GM18861 (cell line): ENCODE data around the gene MPHOSPH9.
"Not testable (repeated sequence)": the region's sequence is repeated elsewhere in the genome, so short reads cannot be mapped to it uniquely, and the experiment has no call there.

Experiments used
- ATAC-seq: cut with Tn5 transposase; IDR thresholded peaks from one replicate; pipeline ENCODE4 v1.9.1; 2021; ENCODE audit not compliant: unreplicated experiment

MPHOSPH9 gene

DNA sequence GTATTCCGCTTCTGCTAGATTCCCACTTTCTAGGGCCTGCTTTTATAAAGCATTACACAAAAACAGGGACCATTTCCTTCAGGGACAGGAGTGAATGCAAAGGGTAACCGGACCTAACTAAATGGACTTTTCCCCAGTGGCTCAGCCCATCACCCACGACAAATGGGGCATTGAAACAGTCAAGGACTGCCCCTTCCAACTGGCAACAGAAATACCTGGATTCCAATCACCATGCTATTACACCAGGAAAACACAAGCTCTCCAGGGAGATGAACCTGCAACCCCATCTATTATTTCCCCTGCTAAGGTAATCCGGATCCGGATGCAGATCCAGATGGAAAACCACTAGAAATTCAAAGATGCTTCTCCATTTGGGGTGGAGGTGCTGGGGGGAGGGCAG lies 1.0 kb downstream of the MPHOSPH9 start:
- no peak for ATAC-seq

DNA sequence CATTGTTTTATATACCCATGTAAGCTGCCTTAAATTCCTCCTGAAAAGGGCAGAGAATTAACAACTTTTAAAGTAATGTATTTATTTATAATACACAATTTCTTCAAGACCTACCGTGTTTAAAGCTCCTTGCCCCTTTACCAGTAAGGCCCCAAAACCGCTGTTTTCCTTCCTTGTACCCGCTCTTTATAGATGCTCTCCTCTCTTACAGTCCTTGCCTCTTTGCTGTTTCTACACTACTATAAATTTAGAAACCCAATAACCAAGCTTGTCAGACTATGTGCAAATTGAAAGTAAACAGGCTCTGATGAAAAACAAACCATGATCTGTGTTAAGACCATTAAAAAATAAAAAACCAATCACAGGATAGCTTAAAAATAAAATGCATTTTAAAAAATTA lies 3.9 kb downstream of the MPHOSPH9 start:
- ATAC-seq, result no peak

DNA sequence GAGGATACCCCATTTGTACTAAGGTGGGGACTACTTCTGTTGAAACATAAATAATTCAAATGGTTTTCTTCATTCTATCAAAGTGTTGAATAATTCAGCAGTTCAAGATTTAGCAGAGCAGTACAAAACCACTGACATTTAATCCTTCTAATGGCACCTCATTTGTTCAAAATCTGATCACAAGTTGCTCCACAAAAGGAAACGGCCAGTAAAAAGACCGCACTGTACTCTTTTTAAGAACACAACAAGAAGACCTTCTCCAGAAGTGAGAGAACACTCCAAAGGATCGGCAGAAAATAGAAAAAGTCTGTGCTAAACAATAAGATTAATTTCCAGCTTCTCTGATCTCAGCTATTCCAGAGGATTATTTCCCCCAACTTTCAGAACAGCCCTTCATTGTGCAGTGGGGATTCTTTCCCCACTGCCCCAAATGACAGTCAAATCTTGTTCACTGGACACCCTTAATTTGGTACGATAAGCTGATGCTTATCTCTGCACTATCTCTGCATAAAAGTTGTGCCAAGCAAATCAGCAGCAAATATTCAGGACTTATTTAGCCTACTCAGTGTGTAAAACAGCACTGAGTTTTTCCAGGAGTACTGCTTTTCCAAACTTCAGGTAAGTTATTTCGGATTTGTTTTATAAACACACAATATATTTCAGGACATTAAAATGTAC lies 5.2 kb downstream of the MPHOSPH9 start:
- no peak for ATAC-seq

DNA sequence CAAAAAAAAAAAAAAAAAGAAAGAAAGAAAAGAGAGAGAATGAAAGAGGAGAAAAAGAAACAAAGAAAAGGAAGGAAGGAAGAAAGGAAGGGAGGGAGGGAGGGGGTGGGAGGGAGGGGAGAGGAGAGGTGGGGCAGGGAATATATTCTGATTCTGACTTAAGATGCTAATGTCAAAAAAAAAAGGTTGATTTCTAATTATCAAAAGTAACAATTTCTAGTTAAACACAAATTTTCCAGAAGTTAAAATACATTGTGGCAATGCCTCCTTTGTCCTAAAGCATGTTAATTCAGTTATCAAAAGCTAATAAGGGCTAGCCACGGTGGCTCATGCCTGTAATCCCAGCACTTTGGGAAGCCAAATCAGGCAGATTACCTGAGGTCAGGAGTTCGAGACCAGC lies 7.5 kb downstream of the MPHOSPH9 start:
- no peak for ATAC-seq

DNA sequence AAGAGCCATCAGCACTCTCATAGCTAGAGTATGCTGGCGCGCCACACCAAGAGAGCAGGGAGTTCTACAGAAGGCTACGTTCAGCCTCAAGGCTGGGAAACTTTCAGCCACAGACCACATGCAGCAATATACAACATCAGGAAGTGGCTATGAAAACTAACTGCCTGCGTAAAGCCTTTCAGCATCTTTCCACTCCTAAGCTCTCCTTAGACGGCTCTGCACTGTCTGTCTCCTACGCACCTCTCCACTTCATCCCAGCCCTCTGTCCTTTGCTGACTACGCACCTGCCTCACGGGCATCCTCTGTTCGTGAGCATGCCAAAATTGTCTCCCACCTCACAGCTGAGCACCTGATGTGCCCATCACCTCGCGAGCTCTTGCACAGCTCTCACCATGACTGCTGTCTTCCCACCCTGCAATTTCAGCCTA lies 9.7 kb downstream of the MPHOSPH9 start:
- no peak for ATAC-seq

- ATAC-seq, result not testable (repeated sequence)
These were observed 25.1 kb downstream of the MPHOSPH9 start for GRCh38 chr12:123207815-123208214.

DNA sequence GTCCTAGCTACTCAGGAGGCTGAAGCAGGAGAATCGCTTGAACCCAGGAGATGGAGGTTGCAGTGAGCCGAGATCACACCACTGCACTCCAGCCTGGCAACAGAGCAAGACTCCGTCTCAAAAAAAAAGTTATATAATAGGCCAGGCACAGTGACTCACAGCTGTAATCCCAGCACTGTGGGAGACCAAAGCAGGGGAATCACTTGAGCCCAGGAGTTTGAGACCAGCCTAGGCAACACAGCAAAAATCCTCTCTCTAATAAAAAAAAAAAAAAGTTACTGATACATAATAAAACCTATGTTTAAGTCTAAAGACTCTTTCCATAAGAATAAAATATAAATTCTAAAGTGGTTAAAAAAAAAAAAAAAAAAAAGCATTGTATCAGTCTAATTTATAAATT lies 26.1 kb downstream of the MPHOSPH9 start:
- ATAC-seq, result not testable (repeated sequence)

GRCh38 chr12:123200414-123200813 lies 32.5 kb downstream of the MPHOSPH9 start:
- no peak for ATAC-seq

GRCh38 chr12:123199936-123200335 lies 33.0 kb downstream of the MPHOSPH9 start:
- no peak for ATAC-seq

GRCh38 chr12:123187637-123188036 lies 45.3 kb downstream of the MPHOSPH9 start:
- no peak for ATAC-seq

DNA sequence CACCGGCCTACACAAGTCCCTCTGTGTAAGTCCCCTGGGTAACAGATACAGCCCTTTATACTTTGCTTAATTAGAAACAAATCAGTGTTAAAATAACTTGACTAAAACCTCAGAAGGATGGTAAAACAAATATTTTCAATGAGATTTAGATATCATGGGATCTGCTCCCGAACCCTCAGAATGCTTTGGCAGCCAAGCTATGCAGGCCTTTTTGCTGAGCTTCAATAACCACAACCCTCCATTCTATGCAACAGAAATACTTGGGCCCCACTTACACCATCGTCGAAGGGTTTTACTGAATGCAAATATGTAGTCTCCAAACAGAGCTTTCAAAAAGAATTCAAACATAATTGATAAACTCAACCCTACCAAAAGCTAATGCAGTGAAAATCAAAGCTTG lies 52.8 kb downstream of the MPHOSPH9 start:
- ATAC-seq, result no peak

DNA sequence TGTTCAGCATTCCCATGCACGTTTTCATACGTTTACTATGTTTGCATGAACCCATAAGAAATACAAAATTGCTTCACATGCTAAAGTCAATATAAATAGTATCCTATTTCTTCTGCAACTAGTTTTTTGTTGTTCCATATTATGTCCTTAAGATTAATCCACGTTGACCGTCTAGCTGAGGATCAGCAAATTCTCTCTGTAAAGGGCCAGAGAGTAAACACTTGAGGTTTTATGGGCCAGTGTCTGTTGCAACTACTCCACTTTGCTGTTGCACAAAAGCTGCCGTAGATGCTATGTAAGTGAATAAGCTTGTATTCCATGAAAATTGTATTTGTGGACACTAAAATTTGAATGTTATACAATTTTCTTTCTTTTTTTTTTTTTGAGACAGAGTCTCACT lies 61.0 kb downstream of the MPHOSPH9 start:
- no peak for ATAC-seq

DNA sequence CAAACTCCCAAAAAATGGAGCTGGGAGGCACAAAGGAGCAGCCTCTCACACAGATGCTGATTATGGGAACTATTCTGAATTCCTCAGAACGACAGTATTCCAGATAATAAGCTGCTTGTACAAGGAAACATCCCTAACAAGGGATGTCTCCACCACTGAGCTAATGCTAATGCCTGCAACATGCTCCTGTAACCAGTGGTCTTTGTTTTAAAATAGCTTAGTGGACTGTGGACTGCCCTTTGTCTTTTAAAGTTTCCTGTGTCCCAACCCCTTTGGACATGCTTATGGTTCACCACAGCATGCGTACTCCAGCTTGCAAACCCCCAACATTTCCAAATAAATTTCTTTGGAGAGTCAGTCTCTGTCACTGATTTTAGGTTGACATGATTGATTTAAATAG lies 65.6 kb downstream of the MPHOSPH9 start:
- no peak for ATAC-seq

DNA sequence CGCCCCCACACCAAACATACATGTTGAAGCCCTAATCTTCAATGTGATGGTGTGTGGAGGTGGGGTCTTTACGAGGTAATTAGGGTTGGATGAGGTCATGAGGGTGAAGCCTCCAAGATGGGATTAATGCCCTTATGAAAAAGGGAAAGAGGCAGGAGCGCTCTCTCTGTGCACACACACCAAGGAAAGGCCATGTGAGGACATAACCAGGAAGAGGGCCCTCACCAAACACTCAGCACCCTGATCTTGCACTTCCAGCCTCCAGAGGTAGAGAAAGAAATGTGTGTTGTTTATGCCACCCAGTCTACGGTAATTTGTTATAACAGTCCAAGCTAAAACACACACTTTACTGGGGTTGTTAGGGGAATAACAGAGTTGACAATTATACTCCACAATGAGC lies 67.4 kb downstream of the MPHOSPH9 start:
- no peak for ATAC-seq

- ATAC-seq, result no peak
These were observed 68.2 kb downstream of the MPHOSPH9 start for GRCh38 chr12:123164710-123165261.

DNA sequence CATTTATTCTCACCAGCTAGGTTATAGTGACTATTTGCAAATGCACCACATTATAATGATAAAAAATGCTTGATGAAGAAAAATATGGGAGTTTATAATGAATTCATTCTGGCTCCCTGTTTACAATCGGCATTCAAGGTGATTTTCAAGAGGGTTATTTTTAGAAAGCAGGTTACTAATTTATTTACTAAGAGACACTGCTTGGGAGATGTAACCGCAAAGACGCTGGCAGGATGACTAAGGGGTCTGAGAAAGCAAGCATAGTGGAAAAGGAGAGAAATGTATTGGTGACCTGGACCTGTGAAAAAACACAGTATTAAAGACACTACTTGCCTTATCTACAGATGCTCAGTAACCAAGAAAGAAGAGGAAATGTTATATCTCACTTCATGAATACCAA lies 68.7 kb downstream of the MPHOSPH9 start:
- ATAC-seq, result no peak

- ATAC-seq, result no peak
These were observed 69.7 kb downstream of the MPHOSPH9 start for GRCh38 chr12:123163227-123163626.

DNA sequence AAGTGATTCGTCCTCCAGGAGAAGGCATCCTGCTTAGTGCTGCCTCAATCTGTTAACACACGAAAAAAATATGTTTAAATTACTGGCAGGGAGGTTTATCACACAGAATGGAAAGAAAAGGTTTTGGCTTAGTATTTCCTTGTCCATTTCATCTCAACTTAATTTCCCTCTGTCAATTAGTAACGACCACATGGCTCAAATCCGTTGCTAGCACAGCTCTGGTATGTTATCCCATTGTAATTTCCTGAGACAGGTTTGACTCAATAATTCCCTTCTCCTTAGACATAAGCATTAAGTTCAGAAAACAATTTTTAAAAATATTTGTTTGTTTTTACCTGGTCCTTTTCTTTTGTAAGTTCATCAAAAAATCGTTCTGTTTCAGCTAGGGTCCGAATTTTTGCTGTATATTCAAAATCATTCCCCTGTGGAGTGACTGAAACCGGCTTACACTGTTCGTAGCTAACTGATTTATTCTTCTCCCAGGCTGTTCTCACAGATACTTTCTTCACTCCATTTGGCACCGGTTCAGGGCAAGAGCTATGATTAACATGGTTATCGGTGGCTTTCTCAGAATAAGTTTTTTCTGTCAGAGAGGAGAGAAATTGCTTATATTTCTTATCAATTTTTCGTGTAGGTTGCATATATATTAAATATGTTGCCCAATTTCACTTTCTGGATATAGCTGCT lies 72.0 kb downstream of the MPHOSPH9 start:
- ATAC-seq, result no peak

- ATAC-seq, result no peak
These were observed 79.0 kb downstream of the MPHOSPH9 start for GRCh38 chr12:123153906-123154305.

DNA sequence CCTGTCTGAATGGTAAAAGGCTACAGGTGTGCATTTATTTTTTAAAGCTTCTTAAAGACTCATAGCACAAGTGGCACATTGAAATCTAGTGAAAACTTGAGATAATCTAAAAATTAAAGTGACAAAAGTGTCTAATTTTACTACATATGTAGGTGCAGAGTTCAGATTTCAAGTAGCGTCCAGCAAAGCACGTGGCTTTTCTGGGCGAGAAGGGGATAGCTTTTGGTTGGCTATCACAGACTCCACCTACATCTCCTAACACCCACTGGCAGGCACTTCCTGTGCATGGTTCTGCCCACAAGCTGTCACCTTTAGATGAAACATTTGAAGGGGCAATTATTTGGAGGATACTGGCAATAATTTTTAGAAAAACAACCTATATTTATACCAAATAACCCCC lies 80.1 kb downstream of the MPHOSPH9 start:
- ATAC-seq, result no peak

GRCh38 chr12:123151457-123152454 lies 81.2 kb downstream of the MPHOSPH9 start:
- no peak for ATAC-seq
